Tibial nerve (tissue), 4 donors: Measurements from ENCODE around the gene IL11RA. TPM values are rescaled to one million over a fixed set of nuclear protein-coding genes. Genes with fewer than 3 reads are reported as not detected.

Source experiments
- DNase-seq, 2 donors: peaks; one replicate each; pipeline ENCODE4 v3.0.0-alpha.2; 2019; ENCODE audit warnings: low spot score in 2 of 2
- H3K27ac ChIP-seq, 4 donors: fragments of 200-600 bp; sonication (generic) in 3 of 4; one replicate each; pipeline ENCODE4 v1.5.1; 2017 to 2019; ENCODE audit warnings: mild to moderate bottlenecking in 1 of 4
- H3K27me3 ChIP-seq, 2 donors: fragments of 200-600 bp; sonication (generic) in 1 of 2; one replicate each; pipeline versions ENCODE4 v1.5.1 to v1.6.0; 2017 to 2019
- H3K36me3 ChIP-seq, 3 donors: fragments of 200-600 bp; sonication (generic); one replicate each; pipeline ENCODE4 v1.5.1; 2018 to 2019
- H3K4me1 ChIP-seq, 4 donors: fragments of 200-600 bp; sonication (generic) in 3 of 4; one replicate each; pipeline ENCODE4 v1.5.1; 2017 to 2019
- H3K4me3 ChIP-seq, 4 donors: fragments of 200-600 bp; sonication (generic) in 3 of 4; one replicate each; pipeline ENCODE4 v1.5.1; 2017 to 2019; ENCODE audit warnings: mild to moderate bottlenecking in 1 of 4, moderate library complexity in 1 of 4
- H3K9me3 ChIP-seq, 4 donors: fragments of 200-600 bp; sonication (generic) in 3 of 4; one replicate each; pipeline ENCODE4 v1.5.1; 2017 to 2019
- CTCF ChIP-seq, 5 experiments: fragments of 200-600 bp in 3 of 5; fragments of 450-650 bp in 2 of 5; sonication (generic) in 3 of 5; IDR thresholded peaks; one replicate each; pipeline ENCODE4 v1.5.1; 2016 to 2019; ENCODE audit warnings: antibody characterized with exemption in 5 of 5, mild to moderate bottlenecking in 3 of 5, moderate library complexity in 2 of 5
- EP300 ChIP-seq, 2 donors: sonication (generic); formaldehyde crosslinking; IDR thresholded peaks; one replicate each; pipeline ENCODE4 v1.6.1; 2017; ENCODE audit warnings: antibody characterized with exemption in 2 of 2, mild to moderate bottlenecking in 1 of 2
- POLR2A ChIP-seq, 2 donors: fragments of 450-650 bp; IDR thresholded peaks; one replicate each; pipeline ENCODE4 v1.6.1; 2017; ENCODE audit warnings: antibody characterized with exemption in 2 of 2, mild to moderate bottlenecking in 2 of 2, moderate library complexity in 2 of 2
- WGBS, 2 donors: methylation state at CpG; one replicate each; pipeline ENCODE4 v1.1.5; 2018; 5-methylcytosine and 5-hydroxymethylcytosine counted together
- total RNA-seq, 4 donors: library from RNA; depleted of rRNA; stranded (reverse); fragments of >200 nt; gene quantifications; one replicate each; pipeline ENCODE4 v1.1.0, GENCODE V29; 2016

The IL11RA gene
- total RNA-seq, 4 donors from 2014 or later, result 27.3 to 48.8 (median 39.6) TPM

GRCh38 chr9:34675048-34675714, 23.2 kb downstream of the IL11RA start:
- TF ChIP-seq POLR2A (IDR thresholded peaks at IDR 0.05), result no peak
- TF ChIP-seq CTCF (IDR thresholded peaks at IDR 0.05), result peak; percentile 30 to 46 (median 39)
- peak in 1 of 2 donors; percentile 64 for DNase-seq
- Histone ChIP-seq H3K4me1 (no peaks in the 10 kb centered on the region), H3K27me3 (no peaks in the 10 kb centered on the region), H3K9me3 (no peaks in the 10 kb centered on the region), H3K27ac (no peak overlapping the region), H3K36me3 (peaks cover 0 to 16% (median 0%) of the 10 kb centered on the region in 3 donors), H3K4me3 (no peak overlapping the region)
- 38 to 44% methylated on average over 10 of the region's 10 CpGs for WGBS, 2 donors

GRCh38 chr9:34675869-34676268, 23.9 kb downstream of the IL11RA start:
- H3K36me3 ChIP-seq, result peaks cover 0 to 10% (median 0%) of the 10 kb centered on the region in 3 donors
- 93 to 97% methylated on average over 2 of the region's 2 CpGs for WGBS, 2 donors
- TF ChIP-seq POLR2A (IDR thresholded peaks at IDR 0.05) (no peak), CTCF (IDR thresholded peaks at IDR 0.05) (no peak), EP300 (IDR thresholded peaks at IDR 0.05) (no peak)
- no peak overlapping the region for H3K4me3 ChIP-seq
- no peaks in the 10 kb centered on the region for H3K27me3 ChIP-seq
- no peaks in the 10 kb centered on the region for H3K4me1 ChIP-seq
- H3K27ac ChIP-seq, result no peak overlapping the region
- no peak for DNase-seq
- no peaks in the 10 kb centered on the region for H3K9me3 ChIP-seq

- Histone ChIP-seq H3K4me3 (no peak overlapping the region), H3K4me1 (peaks cover 0 to 24% (median 1%) of the 10 kb centered on the region in 4 donors), H3K27ac (no peak overlapping the region), H3K36me3 (peaks cover 0 to 7% (median 0%) of the 10 kb centered on the region in 3 donors), H3K9me3 (no peaks in the 10 kb centered on the region), H3K27me3 (no peaks in the 10 kb centered on the region)
- no peak for DNase-seq
- 95 to 97% methylated on average over 4 of the region's 4 CpGs for WGBS, 2 donors
- no peak for TF ChIP-seq EP300 (IDR thresholded peaks at IDR 0.05)
- TF ChIP-seq POLR2A (IDR thresholded peaks at IDR 0.05), result no peak
- no peak for TF ChIP-seq CTCF (IDR thresholded peaks at IDR 0.05)
These were observed 32.2 kb downstream of the IL11RA start for GRCh38 chr9:34684145-34684544.

- no peaks in the 10 kb centered on the region for H3K27me3 ChIP-seq
- no peaks in the 10 kb centered on the region for H3K9me3 ChIP-seq
- peak overlapping the region in 1 of 4 donors; percentile 45 for H3K27ac ChIP-seq
- TF ChIP-seq POLR2A (IDR thresholded peaks at IDR 0.05) (no peak), CTCF (IDR thresholded peaks at IDR 0.05) (no peak), EP300 (IDR thresholded peaks at IDR 0.05) (no peak)
- 92 to 93% methylated on average over 4 of the region's 4 CpGs for WGBS, 2 donors
- no peak for DNase-seq
- peaks cover 0 to 24% (median 1%) of the 10 kb centered on the region in 4 donors for H3K4me1 ChIP-seq
- peaks cover 0 to 7% (median 0%) of the 10 kb centered on the region in 3 donors for H3K36me3 ChIP-seq
- no peak overlapping the region for H3K4me3 ChIP-seq
These were observed 32.8 kb downstream of the IL11RA start for GRCh38 chr9:34684816-34685215.

- no peak for DNase-seq
- no peaks in the 10 kb centered on the region for H3K9me3 ChIP-seq
- peak overlapping the region in 1 of 4 donors; percentile 45 for H3K27ac ChIP-seq
- 88 to 96% methylated on average over 4 of the region's 4 CpGs for WGBS, 2 donors
- H3K36me3 ChIP-seq, result peaks cover 0 to 7% (median 0%) of the 10 kb centered on the region in 3 donors
- peaks cover 0 to 27% (median 1%) of the 10 kb centered on the region in 4 donors for H3K4me1 ChIP-seq
- TF ChIP-seq CTCF (IDR thresholded peaks at IDR 0.05) (no peak), POLR2A (IDR thresholded peaks at IDR 0.05) (no peak), EP300 (IDR thresholded peaks at IDR 0.05) (no peak)
- H3K27me3 ChIP-seq, result no peaks in the 10 kb centered on the region
- H3K4me3 ChIP-seq, result no peak overlapping the region
These were observed 33.6 kb downstream of the IL11RA start for GRCh38 chr9:34685591-34685990.
